ENCODE results near the gene RIC1. TPM values are rescaled to one million over a fixed set of nuclear protein-coding genes. Genes with fewer than 3 reads are reported as not detected.

The RIC1 gene
- total RNA-seq, 1 donor from 2014 or later, result 9.7 TPM

GRCh38 chr9:5743109-5743508, 114.2 kb downstream of the RIC1 start:
- no peaks in the 10 kb centered on the region for H3K27me3 Mint-ChIP-seq (ENCODE audit: unreplicated experiment)
- H3K4me1 Mint-ChIP-seq (ENCODE audit: low read depth, unreplicated experiment), result no peaks in the 10 kb centered on the region
- no peaks in the 10 kb centered on the region for H3K36me3 Mint-ChIP-seq (ENCODE audit: unreplicated experiment)
- no peak for TF ChIP-seq CTCF (IDR thresholded peaks at IDR 0.05; ENCODE audit: partially characterized antibody, unreplicated experiment)
- peaks cover 3% of the 10 kb centered on the region for H3K9me3 Mint-ChIP-seq (ENCODE audit: unreplicated experiment)
- H3K4me3 Mint-ChIP-seq (ENCODE audit: unreplicated experiment), result no peak overlapping the region
- DNase-seq, result no peak
- H3K27ac Mint-ChIP-seq (ENCODE audit: unreplicated experiment), result no peak overlapping the region

- Mint-ChIP-seq H3K9me3 (ENCODE audit: unreplicated experiment) (no peaks in the 10 kb centered on the region), H3K36me3 (ENCODE audit: unreplicated experiment) (no peaks in the 10 kb centered on the region), H3K27ac (ENCODE audit: unreplicated experiment) (no peak overlapping the region), H3K4me3 (ENCODE audit: unreplicated experiment) (no peak overlapping the region), H3K4me1 (ENCODE audit: low read depth, unreplicated experiment) (no peaks in the 10 kb centered on the region), H3K27me3 (ENCODE audit: unreplicated experiment) (no peaks in the 10 kb centered on the region)
- TF ChIP-seq CTCF (IDR thresholded peaks at IDR 0.05; ENCODE audit: partially characterized antibody, unreplicated experiment), result no peak
- no peak for DNase-seq
Observed at GRCh38 chr9:5748438-5748837, 119.5 kb downstream of the RIC1 start.

- Mint-ChIP-seq H3K27ac (ENCODE audit: unreplicated experiment) (no peak overlapping the region), H3K36me3 (ENCODE audit: unreplicated experiment) (no peaks in the 10 kb centered on the region), H3K9me3 (ENCODE audit: unreplicated experiment) (no peaks in the 10 kb centered on the region), H3K4me3 (ENCODE audit: unreplicated experiment) (no peak overlapping the region), H3K27me3 (ENCODE audit: unreplicated experiment) (no peaks in the 10 kb centered on the region), H3K4me1 (ENCODE audit: low read depth, unreplicated experiment) (no peaks in the 10 kb centered on the region)
- no peak for DNase-seq
- TF ChIP-seq CTCF (IDR thresholded peaks at IDR 0.05; ENCODE audit: partially characterized antibody, unreplicated experiment), result no peak
Observed at GRCh38 chr9:5749306-5749705, 120.4 kb downstream of the RIC1 start.

GRCh38 chr9:5750569-5750968, 121.7 kb downstream of the RIC1 start:
- Mint-ChIP-seq H3K36me3 (ENCODE audit: unreplicated experiment) (no peaks in the 10 kb centered on the region), H3K9me3 (ENCODE audit: unreplicated experiment) (no peaks in the 10 kb centered on the region), H3K4me3 (ENCODE audit: unreplicated experiment) (no peak overlapping the region), H3K27ac (ENCODE audit: unreplicated experiment) (no peak overlapping the region), H3K4me1 (ENCODE audit: low read depth, unreplicated experiment) (no peaks in the 10 kb centered on the region), H3K27me3 (ENCODE audit: unreplicated experiment) (no peaks in the 10 kb centered on the region)
- no peak for TF ChIP-seq CTCF (IDR thresholded peaks at IDR 0.05; ENCODE audit: partially characterized antibody, unreplicated experiment)
- no peak for DNase-seq

- H3K27ac Mint-ChIP-seq (ENCODE audit: unreplicated experiment), result no peak overlapping the region
- no peaks in the 10 kb centered on the region for H3K4me1 Mint-ChIP-seq (ENCODE audit: low read depth, unreplicated experiment)
- no peak for DNase-seq
- H3K4me3 Mint-ChIP-seq (ENCODE audit: unreplicated experiment), result no peak overlapping the region
- no peaks in the 10 kb centered on the region for H3K9me3 Mint-ChIP-seq (ENCODE audit: unreplicated experiment)
- TF ChIP-seq CTCF (IDR thresholded peaks at IDR 0.05; ENCODE audit: partially characterized antibody, unreplicated experiment), result no peak
- no peaks in the 10 kb centered on the region for H3K27me3 Mint-ChIP-seq (ENCODE audit: unreplicated experiment)
- H3K36me3 Mint-ChIP-seq (ENCODE audit: unreplicated experiment), result no peaks in the 10 kb centered on the region
Observed at GRCh38 chr9:5756633-5757032, 127.7 kb downstream of the RIC1 start.
